Neuronal stem cell (in vitro differentiated cells): ENCODE results near the gene WDR1.

ENCODE experiments used
- DNase-seq: peaks from one replicate; pipeline ENCODE4 v3.0.0-alpha.2; 2013; ENCODE audit warnings: low spot score
- H2AFZ ChIP-seq: one replicate; pipeline ENCODE4 v1.6.1; 2013; ENCODE audit warnings: mild to moderate bottlenecking, low read length, inconsistent platforms
- H2AK5ac ChIP-seq: 2 replicates; pipeline ENCODE4 v1.6.1; 2013; ENCODE audit warnings: low read depth, mild to moderate bottlenecking, inconsistent platforms, low read length, moderate library complexity, mixed read lengths
- H2BK120ac ChIP-seq: 2 replicates; pipeline ENCODE4 v1.6.1; 2013; ENCODE audit warnings: low read depth, mild to moderate bottlenecking, inconsistent platforms, low read length, moderate library complexity, mixed read lengths
- H2BK12ac ChIP-seq: one replicate; pipeline ENCODE4 v1.6.1; 2013; ENCODE audit warnings: low read length, inconsistent platforms
- H2BK15ac ChIP-seq: 2 replicates; pipeline ENCODE4 v1.6.1; 2013; ENCODE audit warnings: mild to moderate bottlenecking, low read length, inconsistent platforms, mixed read lengths
- H2BK5ac ChIP-seq: one replicate; pipeline ENCODE4 v1.6.1; 2013; ENCODE audit warnings: inconsistent platforms, mild to moderate bottlenecking, low read length, moderate library complexity
- H3K14ac ChIP-seq: one replicate; pipeline ENCODE4 v1.6.1; 2013; ENCODE audit warnings: low read length, inconsistent platforms
- H3K18ac ChIP-seq: 2 replicates; pipeline ENCODE4 v1.6.1; 2013; ENCODE audit warnings: low read length, inconsistent platforms
- H3K23ac ChIP-seq: 2 replicates; pipeline ENCODE4 v1.6.1; 2013; ENCODE audit warnings: low read depth, mild to moderate bottlenecking, mixed read lengths, low read length, inconsistent platforms; ENCODE audit not compliant: poor library complexity
- H3K27ac ChIP-seq: replicated peaks from 3 replicates; pipeline ENCODE4 v1.5.1; 2013; ENCODE audit warnings: low read length, inconsistent platforms
- H3K27me3 ChIP-seq, 3 experiments: 2 replicates each; pipeline ENCODE4 v1.6.1; 2013; ENCODE audit warnings: low read length in 3 of 3, mild to moderate bottlenecking in 2 of 3, inconsistent platforms in 1 of 3, low read depth in 1 of 3, mixed read lengths in 1 of 3, moderate library complexity in 1 of 3; ENCODE audit not compliant: control insufficient read depth in 3 of 3, insufficient read depth in 3 of 3
- H3K36me3 ChIP-seq, 2 donors: replicated peaks in 1 of 2; 2 replicates each; pipeline ENCODE4 v1.6.1; 2013; ENCODE audit warnings: low read length in 2 of 2; ENCODE audit not compliant: control insufficient read depth in 2 of 2, insufficient read depth in 2 of 2
- H3K4ac ChIP-seq: 2 replicates; pipeline ENCODE4 v1.6.1; 2013; ENCODE audit warnings: inconsistent platforms, mild to moderate bottlenecking, low read length, moderate library complexity
- H3K4me1 ChIP-seq, 2 donors: 1 replicate in 1 of 2; 2 replicates in 1 of 2; pipeline ENCODE4 v1.6.1; 2013; ENCODE audit warnings: low read length in 2 of 2, low read depth in 1 of 2; ENCODE audit not compliant: control insufficient read depth in 2 of 2, insufficient read depth in 1 of 2
- H3K4me2 ChIP-seq: one replicate; pipeline ENCODE4 v1.6.1; 2013; ENCODE audit warnings: mild to moderate bottlenecking, low read length, inconsistent platforms; ENCODE audit not compliant: insufficient read depth, poor library complexity, severe bottlenecking
- H3K4me3 ChIP-seq, 2 donors: 2 replicates each; pipeline ENCODE4 v1.5.1; 2013; ENCODE audit warnings: low read length in 2 of 2, mild to moderate bottlenecking in 2 of 2, inconsistent platforms in 1 of 2, moderate library complexity in 1 of 2
- H3K79me1 ChIP-seq: one replicate; pipeline ENCODE4 v1.6.1; 2013; ENCODE audit warnings: low read depth, mild to moderate bottlenecking, inconsistent platforms, low read length, moderate library complexity
- H3K9ac ChIP-seq: one replicate; pipeline ENCODE4 v1.6.1; 2013; ENCODE audit warnings: mild to moderate bottlenecking, low read depth, low read length, inconsistent platforms; ENCODE audit not compliant: poor library complexity
- H3K9me3 ChIP-seq, 2 donors: replicated peaks in 1 of 2; 2 replicates each; pipeline versions ENCODE3 to v1.6.1; 2013; ENCODE audit warnings: low read length in 2 of 2, mild to moderate bottlenecking in 2 of 2, inconsistent platforms in 1 of 2, low read depth in 1 of 2, mixed read lengths in 1 of 2, moderate library complexity in 1 of 2; ENCODE audit not compliant: control insufficient read depth in 2 of 2, insufficient read depth in 1 of 2
- H4K8ac ChIP-seq: one replicate; pipeline ENCODE4 v1.6.1; 2013; ENCODE audit warnings: low read depth, mild to moderate bottlenecking, inconsistent platforms, low read length, moderate library complexity
- H4K91ac ChIP-seq: one replicate; pipeline ENCODE4 v1.6.1; 2013; ENCODE audit warnings: low read length, low read depth, mild to moderate bottlenecking, inconsistent platforms; ENCODE audit not compliant: poor library complexity
- WGBS, 2 donors: extraction: QIAGEN DNeasy Blood & Tissue Kit; methylation state at CpG; one replicate each; pipeline ENCODE4 v1.1.7; 2013; ENCODE audit warnings: missing lambda C conversion rate in 2 of 2, mixed read lengths in 1 of 2; ENCODE audit not compliant: insufficient read length in 2 of 2, insufficient replicate concordance in 1 of 2; ENCODE audit errors: extremely low coverage in 2 of 2; 5-methylcytosine and 5-hydroxymethylcytosine counted together

The WDR1 gene

GRCh38 chr4:10151182-10151581 lies 34.6 kb upstream of the WDR1 start:
- Histone ChIP-seq H2BK12ac (no peak overlapping the region), H3K4me2 (no peak overlapping the region), H3K27me3 (peaks cover 0 to 16% (median 0%) of the 10 kb centered on the region in 3 experiments), H3K23ac (no peak overlapping the region), H2BK120ac (no peak overlapping the region), H2AK5ac (no peak overlapping the region), H2AFZ (no peak overlapping the region), H3K27ac (no peak overlapping the region), H3K4me3 (no peak overlapping the region), H3K9me3 (no peaks in the 10 kb centered on the region), H3K36me3 (no peaks in the 10 kb centered on the region), H3K18ac (no peak overlapping the region), H4K91ac (no peak overlapping the region), H3K9ac (no peak overlapping the region), H3K79me1 (no peaks in the 10 kb centered on the region), H4K8ac (no peak overlapping the region), H2BK15ac (no peak overlapping the region), H3K4me1 (peaks cover 0 to 2% of the 10 kb centered on the region in 2 donors), H3K4ac (no peak overlapping the region), H3K14ac (no peak overlapping the region), H2BK5ac (no peak overlapping the region)
- DNase-seq: no peak
- no CpG with 5 or more reads among the region's 5 CpGs for WGBS, 2 donors

- H2AK5ac ChIP-seq: no peak overlapping the region
- no peak overlapping the region for H3K4ac ChIP-seq
- no peaks in the 10 kb centered on the region for H3K79me1 ChIP-seq
- no peak overlapping the region for H3K27ac ChIP-seq
- no peak overlapping the region for H3K4me3 ChIP-seq
- H3K4me2 ChIP-seq: no peak overlapping the region
- H3K23ac ChIP-seq: no peak overlapping the region
- no peaks in the 10 kb centered on the region for H3K36me3 ChIP-seq
- no peak overlapping the region for H3K9ac ChIP-seq
- DNase-seq: no peak
- H2AFZ ChIP-seq: no peak overlapping the region
- peaks cover 0 to 7% (median 0%) of the 10 kb centered on the region in 3 experiments for H3K27me3 ChIP-seq
- no peak overlapping the region for H2BK5ac ChIP-seq
- H3K4me1 ChIP-seq: no peaks in the 10 kb centered on the region
- no peak overlapping the region for H3K14ac ChIP-seq
- WGBS, 2 donors: no CpG with 5 or more reads among the region's 4 CpGs
- no peak overlapping the region for H2BK120ac ChIP-seq
- no peak overlapping the region for H2BK12ac ChIP-seq
- no peak overlapping the region for H4K8ac ChIP-seq
- H3K18ac ChIP-seq: no peak overlapping the region
- no peak overlapping the region for H4K91ac ChIP-seq
- H3K9me3 ChIP-seq: no peaks in the 10 kb centered on the region
- H2BK15ac ChIP-seq: no peak overlapping the region
Measured at GRCh38 chr4:10144966-10145365, 28.4 kb upstream of the WDR1 start.

- no peak for DNase-seq
- Histone ChIP-seq H3K27ac (no peak overlapping the region), H4K91ac (no peak overlapping the region), H3K9ac (no peak overlapping the region), H3K4ac (no peak overlapping the region), H3K23ac (no peak overlapping the region), H3K79me1 (no peaks in the 10 kb centered on the region), H2BK12ac (no peak overlapping the region), H3K36me3 (no peaks in the 10 kb centered on the region), H2BK15ac (no peak overlapping the region), H3K18ac (no peak overlapping the region), H2BK120ac (no peak overlapping the region), H3K4me2 (no peak overlapping the region), H3K9me3 (no peaks in the 10 kb centered on the region), H2BK5ac (no peak overlapping the region), H2AFZ (no peak overlapping the region), H3K27me3 (peaks cover 0 to 5% (median 0%) of the 10 kb centered on the region in 3 experiments), H2AK5ac (no peak overlapping the region), H3K4me3 (no peak overlapping the region), H3K4me1 (no peaks in the 10 kb centered on the region), H3K14ac (no peak overlapping the region), H4K8ac (no peak overlapping the region)
Measured at GRCh38 chr4:10144479-10144878, 27.9 kb upstream of the WDR1 start.

DNA sequence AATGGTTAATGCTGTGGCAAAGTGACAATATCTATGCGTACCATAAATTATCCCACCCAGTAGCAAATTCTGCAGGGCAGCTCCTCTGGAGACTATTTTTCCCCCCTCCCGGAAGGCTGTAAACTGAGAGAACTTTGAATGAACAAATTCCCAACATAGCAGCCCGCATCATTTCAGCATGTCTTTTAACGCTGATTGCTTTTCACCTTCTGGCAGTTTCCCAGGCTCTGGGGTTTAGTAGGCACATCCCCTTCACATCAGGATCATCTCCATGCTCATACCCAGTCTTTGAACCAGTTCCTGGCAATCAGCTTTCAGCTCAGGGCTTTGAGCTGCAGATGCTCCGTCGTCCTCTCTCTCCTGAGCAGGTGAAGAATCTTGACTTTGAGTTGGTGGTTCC lies 26.6 kb upstream of the WDR1 start:
- no CpG with 5 or more reads among the region's 6 CpGs for WGBS, 2 donors
- Histone ChIP-seq H2AFZ (no peak overlapping the region), H2BK12ac (no peak overlapping the region), H3K18ac (no peak overlapping the region), H3K4me3 (no peak overlapping the region), H4K91ac (no peak overlapping the region), H3K4ac (no peak overlapping the region), H4K8ac (no peak overlapping the region), H3K14ac (no peak overlapping the region), H3K9me3 (no peaks in the 10 kb centered on the region), H3K79me1 (no peaks in the 10 kb centered on the region), H2BK15ac (no peak overlapping the region), H3K9ac (no peak overlapping the region), H3K23ac (no peak overlapping the region), H3K27ac (no peak overlapping the region), H3K4me1 (no peaks in the 10 kb centered on the region), H3K4me2 (no peak overlapping the region), H2AK5ac (no peak overlapping the region), H3K36me3 (no peaks in the 10 kb centered on the region), H2BK120ac (no peak overlapping the region), H2BK5ac (no peak overlapping the region), H3K27me3 (peaks cover 0 to 5% (median 0%) of the 10 kb centered on the region in 3 experiments)
- no peak for DNase-seq
